IPS DF 4.7 (cell line): Measurements from ENCODE around the gene SF1.

ENCODE experiments used
- DNase-seq: peaks from one replicate; pipeline ENCODE4 v3.0.0-alpha.2; 2013; ENCODE audit warnings: low spot score; ENCODE audit errors: extremely low read depth

The SF1 gene

GRCh38 chr11:64760759-64761420, 17.5 kb downstream of the SF1 start:
- no peak for DNase-seq

- no peak for DNase-seq
These were observed 18.3 kb downstream of the SF1 start, which contains the start of gene PYGM for GRCh38 chr11:64759722-64760719. Gene PYGM (minus strand): TSS chr11:64759974. CDS start chr11:64759898, 76 bp downstream.

GRCh38 chr11:64759131-64759721, 19.1 kb downstream of the SF1 start:
- DNase-seq = no peak

- DNase-seq = no peak
These were observed 19.8 kb downstream of the SF1 start for GRCh38 chr11:64758330-64759079.

GRCh38 chr11:64757549-64758329, 20.6 kb downstream of the SF1 start:
- DNase-seq = no peak

GRCh38 chr11:64755681-64756361, 22.5 kb downstream of the SF1 start:
- DNase-seq = no peak

GRCh38 chr11:64754919-64755662, 23.3 kb downstream of the SF1 start:
- DNase-seq = no peak

GRCh38 chr11:64754124-64754918, 24.0 kb downstream of the SF1 start:
- no peak for DNase-seq

- DNase-seq = no peak
These were observed 24.8 kb downstream of the SF1 start for GRCh38 chr11:64753380-64754123.

GRCh38 chr11:64753019-64753379, 25.3 kb downstream of the SF1 start:
- no peak for DNase-seq

GRCh38 chr11:64752175-64752970, 26.0 kb downstream of the SF1 start:
- DNase-seq = no peak

- no peak for DNase-seq
These were observed 26.8 kb downstream of the SF1 start for GRCh38 chr11:64751580-64751979.

GRCh38 chr11:64751136-64751535, 27.2 kb downstream of the SF1 start:
- no peak for DNase-seq

GRCh38 chr11:64750361-64751054, 27.8 kb downstream of the SF1 start:
- no peak for DNase-seq

- no peak for DNase-seq
These were observed 30.2 kb downstream of the SF1 start for GRCh38 chr11:64747961-64748665.

GRCh38 chr11:64746486-64746885, 31.9 kb downstream of the SF1 start:
- DNase-seq = no peak
